Erythroblast (primary cell): ENCODE data around the gene SRGAP1.
"Not testable (repeated sequence)": the region's sequence is repeated elsewhere in the genome, so short reads cannot be mapped to it uniquely, and the experiment has no call there.

ENCODE experiments used
- GATA1 ChIP-seq: IDR thresholded peaks from 2 replicates; pipeline ENCODE4 v1.6.1; 2011; ENCODE audit warnings: low read depth, mild to moderate bottlenecking, control low read depth, low read length, moderate library complexity
- POLR2A ChIP-seq: IDR thresholded peaks from 2 replicates; pipeline ENCODE4 v1.6.1; 2011; ENCODE audit warnings: mild to moderate bottlenecking, low read length

- TF ChIP-seq POLR2A, GATA1: not testable (repeated sequence)
These were observed 15.4 kb downstream of the SRGAP1 start for GRCh38 chr12:63859880-63860279.
